GM18907 (cell line): ENCODE results near the gene GSS.

Source experiments
- ATAC-seq: cut with Tn5 transposase; IDR thresholded peaks from one replicate; pipeline ENCODE4 v1.9.1; 2021; ENCODE audit warnings: mild to moderate bottlenecking, moderate library complexity; ENCODE audit not compliant: unreplicated experiment

GSS gene

DNA sequence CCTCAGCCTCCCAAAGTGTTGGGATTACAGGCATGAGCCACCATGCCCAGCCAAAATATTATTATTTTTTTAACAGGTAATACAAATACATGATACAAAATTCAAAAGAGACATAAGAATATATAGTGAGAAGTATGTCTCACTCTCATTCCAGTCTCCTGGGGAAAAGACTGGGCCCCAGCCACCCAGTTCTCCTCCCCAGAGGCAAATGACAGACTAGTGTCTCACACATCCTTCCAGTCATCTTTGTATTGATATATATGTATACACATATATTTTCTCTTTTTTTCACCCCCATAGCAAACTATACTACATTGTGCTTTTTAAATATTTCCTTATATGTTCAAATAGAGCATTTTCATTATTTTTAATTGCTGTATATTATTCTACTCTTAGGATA lies 8.3 kb downstream of the GSS start:
- ATAC-seq = no peak

DNA sequence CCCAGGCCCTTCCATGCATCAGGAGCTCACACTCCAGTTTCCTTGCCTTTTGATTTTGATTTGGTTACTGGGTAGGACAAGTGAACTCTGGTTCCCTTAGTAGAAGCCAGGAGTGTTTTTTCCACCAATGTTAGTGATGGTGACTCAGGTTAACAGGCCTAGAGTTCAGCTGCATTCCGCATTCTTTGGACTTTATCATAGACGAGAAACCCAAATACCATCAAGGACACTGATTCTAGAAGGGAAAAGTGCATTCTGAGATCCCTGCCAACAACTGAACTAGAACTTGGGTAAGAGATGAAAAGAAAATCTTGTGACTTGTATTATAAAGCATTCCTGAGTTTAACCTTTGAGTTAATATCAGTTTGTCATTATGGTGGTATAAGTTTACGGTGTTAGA lies 8.9 kb downstream of the GSS start:
- no peak for ATAC-seq

DNA sequence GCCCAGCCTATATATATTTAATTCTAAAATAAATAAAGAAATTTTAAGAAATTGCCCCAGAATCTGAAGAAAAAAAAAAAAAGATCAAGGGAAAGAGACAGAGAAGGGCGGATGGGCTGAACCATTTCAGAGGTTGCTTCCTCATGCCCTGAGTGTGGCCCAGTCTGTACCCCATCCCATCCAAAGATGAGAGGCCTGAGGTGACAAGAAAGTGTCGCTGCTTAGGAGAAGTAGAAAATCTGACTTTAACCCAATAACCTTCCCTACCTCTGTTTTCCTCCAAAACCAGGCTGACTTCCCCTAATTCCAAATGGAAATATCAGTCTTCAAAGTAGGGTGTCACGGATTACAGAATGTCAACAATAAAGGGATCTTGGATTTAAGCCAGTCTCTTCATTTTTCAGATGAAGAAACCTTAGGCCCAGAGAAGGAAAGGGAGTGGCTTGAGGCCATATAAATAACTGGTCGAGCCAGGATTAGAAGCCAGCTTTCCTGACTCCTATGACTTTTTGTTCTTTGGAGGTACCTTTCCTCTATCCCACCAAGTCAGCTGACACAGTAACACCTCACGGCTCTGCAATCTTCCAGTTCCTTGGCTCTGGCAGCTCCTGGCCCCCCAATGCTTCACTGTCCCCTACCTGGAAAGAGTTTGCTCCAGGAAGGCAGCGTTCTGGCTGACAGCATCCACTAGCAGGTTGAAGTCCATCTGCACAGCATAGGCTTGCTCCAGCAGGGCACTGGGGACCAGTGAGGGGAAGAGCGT lies 10.1 kb downstream of the GSS start:
- ATAC-seq = no peak

DNA sequence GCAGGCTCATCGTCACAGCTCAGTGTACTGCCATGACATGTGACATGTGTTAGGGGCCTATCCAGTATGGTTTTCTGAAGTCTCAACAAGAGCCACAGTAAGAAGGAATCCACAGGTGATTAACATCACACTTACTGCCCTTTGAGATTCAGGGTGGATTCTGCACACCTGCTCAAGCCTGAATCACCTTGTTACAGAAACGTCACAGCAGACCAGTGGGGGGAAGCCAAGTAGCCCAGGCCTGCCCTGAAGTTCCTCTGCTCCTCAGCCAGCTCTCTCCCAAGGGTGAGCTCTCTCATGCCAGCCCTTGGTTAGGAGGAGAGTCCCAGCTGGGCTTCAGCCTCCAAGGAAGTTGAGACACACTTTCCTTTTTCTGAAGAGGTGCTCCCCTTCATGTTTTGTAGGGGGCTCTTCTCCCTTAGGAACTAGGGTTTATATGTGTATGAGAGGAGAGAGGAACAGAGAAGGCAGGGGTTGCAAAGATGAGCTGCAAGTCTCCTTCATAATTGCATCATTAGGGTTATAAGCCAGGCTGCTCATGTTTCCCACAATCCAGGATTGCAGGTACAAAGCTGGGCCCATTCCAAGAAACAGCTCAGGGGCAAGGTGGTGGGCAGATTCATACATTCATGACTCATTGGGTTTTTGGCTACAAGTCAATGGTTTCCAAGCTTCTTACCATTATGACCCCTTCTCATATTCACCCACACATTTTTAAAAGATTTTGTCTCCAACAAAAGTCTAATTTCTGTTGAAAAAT lies 11.6 kb downstream of the GSS start:
- no peak for ATAC-seq

DNA sequence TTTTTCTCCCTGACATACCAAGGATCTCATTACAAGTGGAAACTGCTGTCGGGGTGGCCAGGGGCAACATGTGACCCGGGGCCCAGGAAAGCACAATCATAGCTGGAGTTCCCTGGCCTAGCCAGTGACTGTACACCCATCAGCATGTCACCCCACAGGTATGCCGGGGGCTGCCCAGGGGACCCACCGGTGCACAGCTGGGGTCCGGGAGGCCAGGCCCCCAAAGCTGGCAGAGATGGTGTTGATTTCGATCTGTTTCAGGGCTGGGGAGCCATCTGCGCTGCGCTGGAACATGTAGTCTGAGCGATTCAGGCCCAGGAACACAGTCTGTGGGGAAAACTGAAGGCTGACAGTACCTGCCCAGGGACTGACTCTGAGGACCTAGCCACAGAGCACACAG lies 13.3 kb downstream of the GSS start:
- ATAC-seq = no peak

DNA sequence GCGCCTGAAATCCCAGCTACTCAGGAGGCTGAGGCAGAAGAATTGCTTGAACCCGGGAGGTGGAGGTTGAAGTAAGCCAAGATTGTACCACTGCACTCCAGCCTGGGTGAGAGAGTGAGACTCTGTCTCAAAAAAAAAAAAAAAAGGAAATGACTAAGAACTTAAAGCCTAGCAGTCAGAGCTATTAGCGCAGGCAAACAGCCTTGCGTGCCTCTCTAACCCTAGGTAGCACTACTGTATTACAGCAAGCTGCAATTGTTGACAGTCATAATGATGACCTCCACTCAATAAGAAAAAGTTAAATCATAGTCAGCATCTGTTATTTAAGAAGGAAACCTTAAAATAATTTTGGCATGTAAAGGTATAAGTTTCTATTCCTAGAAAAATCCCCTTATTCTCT lies 14.4 kb downstream of the GSS start:
- ATAC-seq = no peak

DNA sequence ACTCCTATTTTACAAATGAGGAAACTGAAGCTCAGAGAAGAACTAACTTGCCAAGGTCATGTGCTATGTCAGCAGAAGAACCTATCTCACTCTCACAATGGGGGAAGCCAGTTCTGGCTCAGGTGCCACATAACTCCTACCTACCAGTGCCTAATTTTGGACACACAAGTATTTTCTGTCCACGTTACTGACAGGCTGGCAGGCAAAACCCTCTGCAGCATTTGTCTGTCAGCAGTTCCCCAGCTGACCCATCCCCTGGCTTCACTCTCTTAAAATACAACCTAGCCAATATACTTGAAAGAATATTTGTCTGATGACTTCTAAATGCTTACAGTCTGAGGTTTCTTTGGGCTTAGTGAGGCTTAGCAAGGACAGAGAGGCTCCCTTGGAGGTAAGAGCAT lies 15.5 kb downstream of the GSS start:
- ATAC-seq = no peak

DNA sequence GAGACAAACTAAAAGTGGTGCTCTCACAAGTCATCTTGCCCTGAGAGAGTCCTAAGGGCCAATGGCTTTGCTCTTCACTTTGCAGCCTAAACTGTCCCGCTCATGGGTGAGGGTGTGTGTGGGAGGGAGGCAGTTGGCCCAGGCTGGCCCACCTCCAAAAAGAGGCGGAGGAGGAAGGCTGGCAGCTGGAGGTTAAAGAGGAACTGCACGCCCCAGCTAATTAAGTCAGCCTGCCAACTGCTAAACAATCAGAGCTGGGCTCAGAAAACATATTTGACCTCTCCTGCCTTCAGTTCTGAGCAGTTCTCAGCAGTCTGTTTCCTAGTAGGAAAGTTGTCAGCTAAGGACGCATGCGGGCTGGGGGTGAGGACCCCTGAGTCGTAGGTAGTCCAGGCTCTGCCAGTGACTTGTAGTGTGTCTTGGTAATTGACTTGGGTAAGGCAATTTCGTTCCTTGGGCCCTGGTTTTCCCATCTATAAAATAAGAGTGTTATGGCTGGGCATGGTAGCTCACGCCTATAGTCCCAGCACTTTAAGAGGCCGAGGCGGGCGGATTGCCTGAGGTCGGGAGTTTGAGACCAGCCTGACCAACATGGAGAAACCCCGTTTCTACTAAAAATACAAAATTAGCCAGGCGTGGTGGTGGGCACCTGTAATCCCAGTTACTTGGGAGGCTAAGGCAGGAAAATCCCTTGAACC lies 17.0 kb downstream of the GSS start:
- no peak for ATAC-seq

DNA sequence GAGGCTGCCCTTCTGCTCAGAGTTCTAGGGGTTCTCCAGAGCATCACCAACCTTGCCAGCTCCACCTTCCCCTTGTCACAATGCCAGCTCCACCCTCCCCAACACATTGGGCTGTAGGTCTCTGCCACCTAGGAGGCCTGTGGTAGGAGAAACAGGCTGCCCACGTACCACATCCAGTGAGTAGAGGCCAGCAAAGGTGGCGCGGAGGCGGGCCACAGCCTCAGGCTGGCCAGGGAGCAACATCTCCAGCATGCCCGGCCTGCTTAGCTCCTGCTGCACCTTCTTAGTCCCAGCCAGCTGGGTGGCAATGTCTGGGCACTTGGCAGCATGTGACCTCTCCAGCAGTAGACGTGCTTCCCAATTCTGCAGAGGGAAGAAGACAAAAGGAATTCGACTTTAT lies 23.8 kb downstream of the GSS start:
- no peak for ATAC-seq

DNA sequence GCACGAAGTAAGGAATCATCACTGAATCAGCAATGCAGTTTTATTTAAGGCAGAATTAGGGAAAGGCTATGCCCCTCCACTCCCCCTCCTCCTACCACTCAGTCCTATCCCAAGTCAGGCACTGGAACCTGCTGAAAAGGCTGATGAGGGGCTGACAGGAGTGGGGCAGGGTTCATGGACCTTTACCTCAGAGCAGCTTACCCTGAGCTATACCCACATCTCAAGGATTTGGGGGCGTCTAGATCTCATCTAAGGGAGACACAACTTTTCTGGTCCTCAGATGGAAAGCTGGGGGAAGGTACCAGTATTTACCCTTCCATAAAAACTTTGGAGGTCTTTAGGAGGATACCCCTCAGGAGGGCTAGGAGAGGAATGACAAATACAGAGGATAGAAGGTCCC lies 27.2 kb downstream of the GSS start:
- no peak for ATAC-seq

DNA sequence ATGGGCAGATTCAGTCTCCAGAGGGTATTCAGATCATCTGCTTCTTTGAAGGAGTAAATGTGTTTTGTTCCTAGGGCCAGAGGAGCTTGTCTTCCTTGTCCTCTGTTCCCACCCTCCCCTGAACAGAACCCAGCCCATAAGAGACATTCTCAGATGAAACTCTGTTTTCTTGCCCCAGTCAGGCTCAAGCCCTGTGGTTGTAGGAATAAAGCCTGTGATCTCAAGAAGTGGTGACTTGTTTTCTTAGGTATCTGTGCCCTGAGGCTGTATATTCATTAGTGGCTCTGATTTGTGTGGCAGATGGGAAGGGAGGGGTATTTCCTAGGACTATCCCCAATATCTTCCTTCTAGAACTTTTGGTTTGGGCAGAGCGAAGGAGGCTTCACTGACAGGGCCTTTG lies 27.9 kb downstream of the GSS start:
- no peak for ATAC-seq

DNA sequence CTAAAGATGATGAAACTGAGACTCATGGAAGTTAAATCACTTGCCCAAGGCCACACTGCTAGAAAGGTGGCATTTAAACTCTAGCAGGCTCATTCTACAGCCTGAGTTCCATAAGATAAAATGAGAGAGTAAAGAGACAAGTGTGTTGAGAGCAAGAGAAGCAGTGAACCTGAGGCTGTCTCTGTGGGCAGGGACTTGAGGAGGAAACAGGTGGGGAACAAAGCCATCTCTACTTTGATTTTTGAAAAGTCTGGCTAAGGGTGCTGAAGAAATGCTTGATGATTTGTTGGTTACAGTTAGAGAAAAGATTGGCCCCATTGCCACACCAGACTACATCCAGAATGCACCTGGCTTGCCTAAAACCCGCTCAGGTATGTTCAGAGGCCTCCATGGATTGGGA lies 29.0 kb downstream of the GSS start:
- no peak for ATAC-seq

DNA sequence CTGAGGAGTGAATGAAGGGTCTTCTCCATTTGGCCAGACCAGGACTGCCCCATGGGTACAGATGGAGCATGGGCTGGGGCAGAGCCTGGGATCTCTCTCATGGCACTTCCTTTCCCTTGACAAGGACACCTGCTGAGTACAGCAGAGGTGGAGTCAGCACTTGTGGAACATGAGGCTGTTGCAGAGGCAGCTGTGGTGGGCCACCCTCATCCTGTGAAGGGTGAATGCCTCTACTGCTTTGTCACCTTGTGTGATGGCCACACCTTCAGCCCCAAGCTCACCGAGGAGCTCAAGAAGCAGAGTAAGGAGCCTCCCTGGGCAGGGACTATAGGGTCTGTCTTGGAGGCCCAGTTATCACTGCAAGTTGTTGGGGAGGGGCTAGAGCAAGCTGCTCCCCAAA lies 29.6 kb downstream of the GSS start:
- ATAC-seq = no peak

DNA sequence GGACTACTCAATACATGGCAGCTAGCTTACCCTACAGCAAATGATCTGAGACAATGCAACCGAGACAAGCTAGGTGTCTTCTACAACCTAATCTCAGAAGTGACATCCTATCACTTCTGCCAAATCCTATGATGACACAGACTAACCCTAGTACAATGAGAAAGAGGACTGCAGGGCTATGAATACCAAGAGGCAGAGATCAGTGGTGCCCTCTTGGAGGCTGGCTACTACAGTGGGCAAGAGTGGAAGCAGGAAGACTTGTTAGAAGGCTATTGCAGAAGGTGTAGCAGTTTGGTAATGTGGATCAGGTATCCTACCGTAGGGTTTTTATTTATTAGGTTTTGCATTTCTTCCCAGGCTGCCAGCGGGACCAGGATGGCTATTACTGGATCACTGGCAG lies 30.3 kb downstream of the GSS start:
- no peak for ATAC-seq

DNA sequence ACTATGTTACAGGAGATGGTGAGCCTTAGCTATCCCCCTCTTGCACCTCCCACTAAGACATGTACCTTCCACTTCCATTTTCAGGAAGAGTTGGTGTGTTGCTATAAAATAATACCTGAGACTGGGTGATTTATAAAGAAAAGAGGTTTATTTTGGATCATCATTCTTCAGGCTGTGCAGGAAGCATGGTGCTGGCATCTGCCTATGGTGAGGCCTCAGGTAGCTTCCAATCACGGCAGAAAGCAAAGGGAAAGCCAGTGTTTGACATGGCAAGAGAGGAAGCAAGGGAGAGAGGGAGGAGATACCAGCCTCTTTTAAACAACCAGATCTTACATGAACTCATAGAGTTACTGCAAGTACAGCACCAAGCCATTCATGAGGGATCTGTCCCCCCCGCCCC lies 32.2 kb downstream of the GSS start:
- no peak for ATAC-seq

DNA sequence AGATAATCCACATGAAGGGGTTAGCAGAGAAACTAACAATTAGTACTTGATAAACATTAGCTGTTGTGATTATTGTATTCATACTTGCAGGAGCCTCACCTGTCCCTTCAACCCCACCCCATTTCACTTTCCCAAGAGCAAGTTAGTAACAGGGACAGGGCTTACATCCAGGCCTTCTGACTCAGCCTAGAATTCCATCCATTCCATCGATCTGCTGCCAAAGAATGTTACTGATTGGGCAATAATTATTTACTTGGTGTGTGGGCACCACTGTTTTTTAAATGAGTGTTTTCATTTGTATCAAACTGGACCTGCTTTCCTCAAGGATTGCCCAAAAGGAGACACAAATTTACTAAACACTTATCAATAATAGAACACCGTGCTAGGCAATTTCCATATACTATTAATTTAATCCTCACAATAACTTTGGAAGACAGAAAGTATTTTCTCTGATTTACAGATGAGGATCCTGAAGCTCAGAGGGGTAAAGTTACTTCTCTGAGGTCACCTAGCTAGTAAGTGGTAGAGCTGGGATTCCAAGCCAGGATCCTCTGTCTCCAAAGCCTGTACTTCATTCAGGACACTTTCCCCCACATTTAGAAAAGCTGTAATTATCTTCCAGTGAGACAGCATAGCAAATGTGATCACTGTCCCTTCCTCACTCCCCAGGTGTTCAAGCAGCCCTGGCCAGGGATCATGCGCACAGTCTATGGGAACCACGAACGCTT lies 32.8 kb downstream of the GSS start:
- no peak for ATAC-seq

DNA sequence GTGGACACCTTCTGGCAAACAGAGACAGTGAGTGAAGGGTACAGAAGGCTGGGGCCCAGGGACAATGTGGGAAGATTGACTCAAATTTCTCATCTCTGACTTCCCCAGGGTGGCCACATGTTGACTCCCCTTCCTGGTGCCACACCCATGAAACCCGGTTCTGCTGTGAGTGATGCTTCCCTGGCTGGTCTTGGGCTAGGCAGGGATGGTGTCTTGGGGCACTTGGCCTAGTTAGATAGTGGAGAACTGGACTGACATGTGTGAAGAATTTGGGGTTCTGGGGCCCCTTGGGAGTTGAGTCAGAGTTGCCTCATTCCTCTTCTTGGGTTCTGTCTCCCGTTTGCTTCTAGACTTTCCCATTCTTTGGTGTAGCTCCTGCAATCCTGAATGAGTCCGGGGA lies 34.2 kb downstream of the GSS start:
- ATAC-seq = no peak

DNA sequence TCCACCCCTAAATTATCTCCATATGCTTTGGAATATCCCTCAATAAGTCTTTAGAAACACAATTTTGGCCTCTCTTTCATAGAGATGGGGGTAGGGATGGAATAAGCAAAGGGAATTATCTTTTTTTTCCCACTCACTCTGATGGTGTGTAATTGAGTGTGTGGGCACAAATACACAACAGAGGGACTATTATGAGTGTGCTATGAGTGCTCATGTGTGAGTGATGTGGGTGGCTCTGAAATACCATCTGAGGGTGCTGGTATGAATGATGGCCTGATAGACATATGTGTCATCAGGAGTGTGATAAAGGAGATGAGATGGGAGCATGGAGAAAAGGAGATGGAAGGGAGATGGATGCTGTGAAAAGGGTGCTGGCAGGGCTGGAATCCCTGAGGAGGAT lies 35.6 kb downstream of the GSS start:
- ATAC-seq = no peak

DNA sequence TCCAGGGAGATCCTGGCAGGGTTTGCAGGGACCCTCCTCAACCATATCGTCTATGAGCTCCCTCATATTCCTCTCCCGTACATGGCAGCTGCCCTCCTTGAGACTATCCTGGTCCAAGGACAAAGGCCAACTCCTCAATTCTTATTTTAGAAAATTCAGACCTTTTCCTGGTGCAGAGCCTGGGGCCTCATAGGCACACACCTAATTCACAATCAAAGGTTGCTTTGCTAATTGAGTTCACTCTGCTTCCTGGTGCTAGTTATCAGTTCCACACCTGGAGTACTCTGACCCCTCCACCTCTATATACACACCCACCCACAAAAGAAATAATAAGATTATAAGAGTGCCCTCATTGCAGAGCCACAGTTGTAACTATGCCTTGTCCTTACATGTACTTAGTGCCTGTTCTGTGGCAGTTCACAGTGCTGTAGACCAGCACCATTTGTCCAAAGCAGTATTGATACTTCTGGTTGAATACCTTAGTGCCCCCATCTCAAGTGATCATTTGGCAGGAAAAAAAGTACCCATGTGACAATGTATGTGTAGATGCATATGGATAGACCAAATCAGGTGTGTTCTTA lies 38.7 kb downstream of the GSS start:
- no peak for ATAC-seq

DNA sequence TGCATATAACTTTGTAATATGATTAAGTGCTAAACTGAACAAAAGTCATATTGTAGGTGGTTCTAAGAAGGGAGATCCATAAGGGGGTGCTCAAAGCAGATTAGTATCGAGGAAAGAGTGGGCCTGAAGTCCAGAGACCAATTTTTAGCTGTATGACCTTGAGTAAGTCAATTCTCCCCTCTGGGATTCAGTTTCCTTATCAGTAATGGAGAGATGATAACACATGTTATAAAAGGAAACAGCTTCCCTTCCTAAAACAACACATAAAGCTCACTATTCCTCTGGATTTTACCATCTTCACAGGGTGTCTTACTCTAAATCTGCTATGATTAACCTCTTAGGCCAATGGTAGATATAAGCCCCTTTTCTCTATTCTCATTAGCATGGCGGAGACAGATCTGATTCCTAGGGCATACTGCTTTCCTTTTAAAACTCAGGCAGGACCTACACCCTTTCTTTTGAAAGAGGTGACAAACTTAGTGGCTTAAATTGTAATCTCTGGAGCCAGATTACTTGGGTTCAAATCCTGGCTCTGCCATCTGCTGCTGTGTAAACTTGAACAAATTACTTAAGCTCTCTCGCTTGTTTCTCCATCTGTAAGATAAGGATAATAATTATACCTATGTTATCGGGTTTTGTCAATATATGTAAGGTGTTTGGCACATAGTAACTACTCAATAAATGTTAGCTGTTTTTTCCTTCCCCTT lies 39.7 kb downstream of the GSS start:
- ATAC-seq = no peak
